ENCODE measurements around the gene PTPRD. TPM values are rescaled to one million over a fixed set of nuclear protein-coding genes. Genes with fewer than 3 reads are reported as not detected.

The PTPRD gene
- total and polyA plus RNA-seq, 2 of the 4 experiments (the other 2 are of a cell fraction): 0.07 to 0.18 TPM

- no peak for DNase-seq
- Histone ChIP-seq H2AFZ (replicated peaks; ENCODE audit: low read length, poor library complexity) (no peak overlapping the region), H3K9me3 (ENCODE audit: control insufficient read depth, insufficient read depth, low read length) (no peaks in the 10 kb centered on the region), H3K27ac (ENCODE audit: insufficient read depth, low read length) (no peak overlapping the region), H3K56ac (ENCODE audit: extremely low read depth, insufficient read depth, low read length) (no peak overlapping the region), H2BK120ac (ENCODE audit: low read depth, low read length) (no peak overlapping the region), H3K14ac (replicated peaks; ENCODE audit: low read depth, low read length) (no peak overlapping the region), H4K20me1 (ENCODE audit: insufficient read depth, low read length) (no peaks in the 10 kb centered on the region), H4K91ac (ENCODE audit: insufficient read depth, low read depth, low read length) (no peak overlapping the region), H3K79me1 (ENCODE audit: low read depth in 1 of 2, low read length in 2 of 2) (no peaks in the 10 kb centered on the region), H2AK5ac (ENCODE audit: low read depth, low read length) (no peak overlapping the region), H4K8ac (ENCODE audit: low read depth in 2 of 2, low read length in 2 of 2) (no peak overlapping the region), H3K4me1 (ENCODE audit: control insufficient read depth, insufficient read depth, low read length) (no peaks in the 10 kb centered on the region), H3K27me3 (ENCODE audit: control insufficient read depth, insufficient read depth, low read length) (no peaks in the 10 kb centered on the region), H3K18ac (ENCODE audit: low read depth, low read length) (no peak overlapping the region), H3K9ac (ENCODE audit: low read depth, low read length) (no peak overlapping the region), H2AK9ac (replicated peaks; ENCODE audit: low read depth, low read length, poor library complexity) (no peak overlapping the region), H3K23ac (ENCODE audit: low read depth, low read length) (no peak overlapping the region), H2BK15ac (ENCODE audit: low read depth, low read length) (no peak overlapping the region), H3K4ac (ENCODE audit: low read depth, low read length) (no peak overlapping the region), H3K36me3 (ENCODE audit: control insufficient read depth, insufficient read depth, low read length) (no peaks in the 10 kb centered on the region), H3K4me2 (ENCODE audit: low read depth, low read length) (no peak overlapping the region), H2BK5ac (ENCODE audit: low read depth, low read length, poor library complexity, severe bottlenecking) (no peak overlapping the region), H3K4me3 (ENCODE audit: insufficient read depth, low read depth, low read length) (no peak overlapping the region), H2BK20ac (ENCODE audit: low read depth, low read length) (no peak overlapping the region), H3K9me1 (ENCODE audit: insufficient read depth, low read length) (no peaks in the 10 kb centered on the region), H4K5ac (ENCODE audit: low read depth, low read length) (no peak overlapping the region)
- intact Hi-C loops (cut with micrococcal nuclease): no loop called here
- no CpG with 5 or more reads among the region's 2 CpGs for WGBS, 2 experiments (ENCODE audit: extremely low coverage in 2 of 2, insufficient read length in 1 of 2)
- no peak for ATAC-seq (ENCODE audit: low read depth)
- no peak for TF ChIP-seq MXI1 (IDR thresholded peaks at IDR 0.05; ENCODE audit: borderline replicate concordance, low read depth, low read length)
- POLR2A ChIA-PET (ENCODE audit: unreplicated experiment): no interaction called here
- in situ Hi-C loops (cut with MboI; ENCODE audit: low sequenced_read_pairs): no loop called here
- dilution Hi-C loops (cut with HindIII; ENCODE audit: low sequenced_read_pairs, unreplicated experiment): no loop called here
- no TSS peak for BruUV-seq (replicated peaks)
- CTCF ChIA-PET: no interaction called here
Measured at GRCh38 chr9:10341057-10341456, 271.7 kb downstream of the PTPRD start.
